ENCODE measurements around the gene FCHO1.

- TF ChIP-seq CTCF (IDR thresholded peaks at IDR 0.05) (no peak), POLR2A (IDR thresholded peaks at IDR 0.05) (no peak)
Measured at GRCh38 chr19:17752865-17753639, 1.8 kb downstream of the FCHO1 start.
